ENCODE results near the gene SUCLG2. TPM values are rescaled to one million over a fixed set of nuclear protein-coding genes. Genes with fewer than 3 reads are reported as not detected.

The SUCLG2 gene
- total RNA-seq, 1 experiment from 2014 or later: 49.5 TPM

GRCh38 chr3:67459796-67460195 is 194.6 kb downstream of the SUCLG2 start:
- no peaks in the 10 kb centered on the region for H3K27me3 Mint-ChIP-seq (ENCODE audit: unreplicated experiment)

DNA sequence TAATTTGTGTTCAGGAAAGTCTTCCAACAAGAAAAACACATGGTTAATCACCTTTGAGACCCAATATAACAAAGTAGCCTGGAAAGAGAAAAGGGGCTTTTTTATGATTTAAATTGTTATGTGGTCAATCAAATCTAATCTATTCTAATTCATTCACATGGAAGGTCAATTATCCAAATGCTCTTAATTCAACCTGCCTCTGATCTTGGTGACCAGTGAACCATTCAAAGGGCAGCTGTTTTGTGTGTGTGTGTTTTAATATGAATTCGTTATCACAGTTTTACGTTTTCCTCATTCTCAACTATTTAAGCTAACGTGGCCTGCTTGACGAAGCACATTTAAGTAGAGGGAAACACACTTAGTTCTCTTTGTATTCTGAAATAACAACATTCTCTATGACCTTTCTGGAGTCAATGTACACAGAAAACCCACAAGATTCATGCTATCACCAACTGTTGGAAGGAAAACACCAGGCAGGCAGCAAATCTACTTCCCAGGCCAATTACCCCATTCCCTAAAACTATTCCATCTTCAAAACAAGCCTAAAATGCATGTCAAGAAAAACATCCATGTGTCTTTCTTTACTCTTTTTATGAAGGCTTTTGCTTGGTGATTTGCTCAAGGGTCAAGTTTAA is 195.4 kb downstream of the SUCLG2 start:
- Mint-ChIP-seq H3K27ac (ENCODE audit: unreplicated experiment) (no peak overlapping the region), H3K4me1 (ENCODE audit: low read depth, unreplicated experiment) (no peaks in the 10 kb centered on the region), H3K27me3 (ENCODE audit: unreplicated experiment) (no peaks in the 10 kb centered on the region), H3K36me3 (ENCODE audit: insufficient read depth, unreplicated experiment) (no peaks in the 10 kb centered on the region), H3K9me3 (ENCODE audit: low read depth, unreplicated experiment) (no peaks in the 10 kb centered on the region), H3K4me3 (ENCODE audit: low read depth, unreplicated experiment) (no peak overlapping the region)
- intact Hi-C loops (cut with micrococcal nuclease; ENCODE audit: unreplicated experiment): no loop called here
- no peak for DNase-seq
- CTCF ChIA-PET: no interaction called here
- no peak for TF ChIP-seq CTCF (IDR thresholded peaks at IDR 0.05; ENCODE audit: unreplicated experiment)
- BruUV-seq (replicated peaks): no TSS peak

More at GRCh38 chr3:67459796-67460195, 194.6 kb downstream of the SUCLG2 start:
- no peaks in the 10 kb centered on the region for H3K4me1 Mint-ChIP-seq (ENCODE audit: low read depth, unreplicated experiment)
- H3K27ac Mint-ChIP-seq (ENCODE audit: unreplicated experiment): no peak overlapping the region
- no TSS peak for BruUV-seq (replicated peaks)
- H3K9me3 Mint-ChIP-seq (ENCODE audit: low read depth, unreplicated experiment): no peaks in the 10 kb centered on the region
- H3K36me3 Mint-ChIP-seq (ENCODE audit: insufficient read depth, unreplicated experiment): no peaks in the 10 kb centered on the region
- CTCF ChIA-PET: no interaction called here
- DNase-seq: no peak
- no peak overlapping the region for H3K4me3 Mint-ChIP-seq (ENCODE audit: low read depth, unreplicated experiment)
- intact Hi-C loops (cut with micrococcal nuclease; ENCODE audit: unreplicated experiment): no loop called here
- TF ChIP-seq CTCF (IDR thresholded peaks at IDR 0.05; ENCODE audit: unreplicated experiment): no peak

GRCh38 chr3:67458408-67458807 is 196.0 kb downstream of the SUCLG2 start:
- no peak for DNase-seq
- CTCF ChIA-PET: no interaction called here
- BruUV-seq (replicated peaks): no TSS peak
- no peak overlapping the region for H3K27ac Mint-ChIP-seq (ENCODE audit: unreplicated experiment)
- intact Hi-C loops (cut with micrococcal nuclease; ENCODE audit: unreplicated experiment): no loop called here
- H3K36me3 Mint-ChIP-seq (ENCODE audit: insufficient read depth, unreplicated experiment): no peaks in the 10 kb centered on the region
- no peaks in the 10 kb centered on the region for H3K4me1 Mint-ChIP-seq (ENCODE audit: low read depth, unreplicated experiment)
- H3K27me3 Mint-ChIP-seq (ENCODE audit: unreplicated experiment): no peaks in the 10 kb centered on the region
- no peak for TF ChIP-seq CTCF (IDR thresholded peaks at IDR 0.05; ENCODE audit: unreplicated experiment)
- H3K9me3 Mint-ChIP-seq (ENCODE audit: low read depth, unreplicated experiment): no peaks in the 10 kb centered on the region
- H3K4me3 Mint-ChIP-seq (ENCODE audit: low read depth, unreplicated experiment): no peak overlapping the region

- no peak for TF ChIP-seq CTCF (IDR thresholded peaks at IDR 0.05; ENCODE audit: unreplicated experiment)
- H3K4me3 Mint-ChIP-seq (ENCODE audit: low read depth, unreplicated experiment): no peak overlapping the region
- H3K36me3 Mint-ChIP-seq (ENCODE audit: insufficient read depth, unreplicated experiment): no peaks in the 10 kb centered on the region
- DNase-seq: no peak
- BruUV-seq (replicated peaks): no TSS peak
- no peaks in the 10 kb centered on the region for H3K27me3 Mint-ChIP-seq (ENCODE audit: unreplicated experiment)
- CTCF ChIA-PET: no interaction called here
- no peaks in the 10 kb centered on the region for H3K4me1 Mint-ChIP-seq (ENCODE audit: low read depth, unreplicated experiment)
- no peak overlapping the region for H3K27ac Mint-ChIP-seq (ENCODE audit: unreplicated experiment)
- intact Hi-C loops (cut with micrococcal nuclease; ENCODE audit: unreplicated experiment): no loop called here
- no peaks in the 10 kb centered on the region for H3K9me3 Mint-ChIP-seq (ENCODE audit: low read depth, unreplicated experiment)
Observed at GRCh38 chr3:67453628-67454027, 200.8 kb downstream of the SUCLG2 start.
